Mesendoderm (in vitro differentiated cells): ENCODE results near the gene TWIST2.

Experiments used
- DNase-seq: peaks from one replicate; pipeline ENCODE4 v3.0.0; 2013
- H2AK5ac ChIP-seq: 2 replicates; pipeline ENCODE4 v1.6.1; 2013; ENCODE audit warnings: low read length, inconsistent platforms
- H2BK120ac ChIP-seq: 2 replicates; pipeline ENCODE4 v1.6.1; 2013; ENCODE audit warnings: low read depth, mild to moderate bottlenecking, low read length, moderate library complexity, mixed read lengths
- H2BK15ac ChIP-seq: replicated peaks from 2 replicates; pipeline ENCODE4 v1.6.1; 2013; ENCODE audit warnings: low read depth, mild to moderate bottlenecking, moderate library complexity
- H2BK5ac ChIP-seq: 2 replicates; pipeline ENCODE4 v1.6.1; 2013; ENCODE audit warnings: low read length, inconsistent platforms
- H3K18ac ChIP-seq: 2 replicates; pipeline ENCODE4 v1.6.1; 2013; ENCODE audit warnings: mild to moderate bottlenecking, low read length, mixed read lengths
- H3K23ac ChIP-seq: one replicate; pipeline ENCODE4 v1.6.1; 2013; ENCODE audit warnings: low read length
- H3K27ac ChIP-seq: 2 replicates; pipeline ENCODE4 v1.5.1; 2013; ENCODE audit warnings: low read depth, mild to moderate bottlenecking, inconsistent platforms, low read length, moderate library complexity
- H3K27me3 ChIP-seq: 2 replicates; pipeline ENCODE4 v1.6.1; 2013; ENCODE audit warnings: low read length, control low read depth, mild to moderate bottlenecking, inconsistent platforms; ENCODE audit not compliant: insufficient read depth, poor library complexity
- H3K36me3 ChIP-seq: 2 replicates; pipeline ENCODE4 v1.6.1; 2013; ENCODE audit warnings: low read length, inconsistent platforms; ENCODE audit not compliant: control insufficient read depth, insufficient read depth
- H3K4ac ChIP-seq: one replicate; pipeline ENCODE4 v1.6.1; 2013; ENCODE audit warnings: low read depth, mild to moderate bottlenecking, low read length, moderate library complexity
- H3K4me1 ChIP-seq: 2 replicates; pipeline ENCODE4 v1.6.1; 2013; ENCODE audit warnings: low read depth, low read length, inconsistent platforms; ENCODE audit not compliant: control insufficient read depth
- H3K4me2 ChIP-seq: 2 replicates; pipeline ENCODE4 v1.6.1; 2013; ENCODE audit warnings: low read length
- H3K4me3 ChIP-seq: 2 replicates; pipeline ENCODE4 v1.5.1; 2013; ENCODE audit warnings: mild to moderate bottlenecking, low read length
- H3K56ac ChIP-seq: one replicate; pipeline ENCODE4 v1.6.1; 2013; ENCODE audit warnings: low read length
- H3K79me1 ChIP-seq: 2 replicates; pipeline ENCODE4 v1.6.1; 2013; ENCODE audit warnings: low read length, inconsistent platforms
- H3K79me2 ChIP-seq: 2 replicates; pipeline ENCODE4 v1.6.1; 2013; ENCODE audit warnings: mild to moderate bottlenecking, low read length; ENCODE audit not compliant: control insufficient read depth, insufficient read depth
- H3K9ac ChIP-seq: 2 replicates; pipeline ENCODE4 v1.6.1; 2013; ENCODE audit warnings: low read length, inconsistent platforms
- H4K5ac ChIP-seq: one replicate; pipeline ENCODE4 v1.6.1; 2013; ENCODE audit warnings: low read length
- H4K8ac ChIP-seq: one replicate; pipeline ENCODE4 v1.6.1; 2013; ENCODE audit warnings: low read depth, mild to moderate bottlenecking, control low read depth, low read length, moderate library complexity
- WGBS: extraction: QIAGEN DNeasy Blood & Tissue Kit; methylation state at CpG from one replicate; pipeline ENCODE4 v1.1.7; 2013; ENCODE audit warnings: low lambda C conversion rate, missing lambda C conversion rate; ENCODE audit not compliant: insufficient coverage; ENCODE audit errors: extremely low coverage; 5-methylcytosine and 5-hydroxymethylcytosine counted together

The TWIST2 gene

GRCh38 chr2:238881353-238882081, 33.6 kb downstream of the TWIST2 start:
- Histone ChIP-seq H3K4me3 (no peak overlapping the region), H3K4me1 (no peaks in the 10 kb centered on the region), H3K23ac (no peak overlapping the region), H3K18ac (no peak overlapping the region), H4K5ac (no peak overlapping the region), H2BK5ac (no peak overlapping the region), H3K79me2 (no peaks in the 10 kb centered on the region), H4K8ac (no peak overlapping the region), H3K9ac (no peak overlapping the region), H3K4me2 (no peak overlapping the region), H3K56ac (no peak overlapping the region), H3K27ac (no peak overlapping the region), H2AK5ac (no peak overlapping the region), H3K27me3 (no peaks in the 10 kb centered on the region), H3K36me3 (no peaks in the 10 kb centered on the region), H3K4ac (no peak overlapping the region), H2BK15ac (no peak overlapping the region), H2BK120ac (no peak overlapping the region), H3K79me1 (no peaks in the 10 kb centered on the region)
- DNase-seq: no peak
- WGBS: 100% methylated on average over 2 of the region's 7 CpGs

- Histone ChIP-seq H3K56ac (no peak overlapping the region), H3K27me3 (no peaks in the 10 kb centered on the region), H3K4me1 (no peaks in the 10 kb centered on the region), H3K4me3 (no peak overlapping the region), H3K4ac (no peak overlapping the region), H3K27ac (no peak overlapping the region), H2BK5ac (no peak overlapping the region), H4K5ac (no peak overlapping the region), H3K4me2 (no peak overlapping the region), H3K18ac (no peak overlapping the region), H3K36me3 (no peaks in the 10 kb centered on the region), H2BK15ac (no peak overlapping the region), H3K23ac (no peak overlapping the region), H4K8ac (no peak overlapping the region), H2BK120ac (no peak overlapping the region), H3K79me2 (no peaks in the 10 kb centered on the region), H3K9ac (no peak overlapping the region), H3K79me1 (no peaks in the 10 kb centered on the region), H2AK5ac (no peak overlapping the region)
- no CpG with 5 or more reads among the region's 6 CpGs for WGBS
- DNase-seq: no peak
Observed at GRCh38 chr2:238882082-238882755, 34.3 kb downstream of the TWIST2 start.

- Histone ChIP-seq H3K4me2 (no peak overlapping the region), H4K5ac (no peak overlapping the region), H3K4me1 (no peaks in the 10 kb centered on the region), H3K4ac (no peak overlapping the region), H2BK5ac (no peak overlapping the region), H4K8ac (no peak overlapping the region), H3K23ac (no peak overlapping the region), H3K27ac (no peak overlapping the region), H3K18ac (no peak overlapping the region), H3K79me2 (no peaks in the 10 kb centered on the region), H3K9ac (no peak overlapping the region), H3K4me3 (no peak overlapping the region), H3K79me1 (no peaks in the 10 kb centered on the region), H2BK120ac (no peak overlapping the region), H3K56ac (no peak overlapping the region), H2AK5ac (no peak overlapping the region), H2BK15ac (no peak overlapping the region), H3K36me3 (no peaks in the 10 kb centered on the region), H3K27me3 (no peaks in the 10 kb centered on the region)
- WGBS: no CpG with 5 or more reads among the region's 9 CpGs
- DNase-seq: no peak
Observed at GRCh38 chr2:238883421-238883901, 35.6 kb downstream of the TWIST2 start.

- no peaks in the 10 kb centered on the region for H3K27me3 ChIP-seq
- no peaks in the 10 kb centered on the region for H3K4me1 ChIP-seq
- no peak overlapping the region for H3K4me2 ChIP-seq
- WGBS: no CpG with 5 or more reads among the region's 19 CpGs
- H2BK15ac ChIP-seq: no peak overlapping the region
- no peaks in the 10 kb centered on the region for H3K79me1 ChIP-seq
- no peak overlapping the region for H2BK120ac ChIP-seq
- H3K4me3 ChIP-seq: no peak overlapping the region
- H3K4ac ChIP-seq: no peak overlapping the region
- no peak for DNase-seq
- no peak overlapping the region for H3K18ac ChIP-seq
- no peaks in the 10 kb centered on the region for H3K36me3 ChIP-seq
- no peak overlapping the region for H2BK5ac ChIP-seq
- H3K27ac ChIP-seq: no peak overlapping the region
- H3K9ac ChIP-seq: no peak overlapping the region
- no peaks in the 10 kb centered on the region for H3K79me2 ChIP-seq
- no peak overlapping the region for H3K56ac ChIP-seq
- H4K5ac ChIP-seq: no peak overlapping the region
- H2AK5ac ChIP-seq: no peak overlapping the region
- H3K23ac ChIP-seq: no peak overlapping the region
- H4K8ac ChIP-seq: no peak overlapping the region
Observed at GRCh38 chr2:238884122-238884811, 36.4 kb downstream of the TWIST2 start.

GRCh38 chr2:238884812-238885408, 37.0 kb downstream of the TWIST2 start:
- no peaks in the 10 kb centered on the region for H3K79me1 ChIP-seq
- H2BK5ac ChIP-seq: no peak overlapping the region

More at GRCh38 chr2:238884812-238885408, 37.0 kb downstream of the TWIST2 start:
- Histone ChIP-seq H2BK120ac (no peak overlapping the region), H3K9ac (no peak overlapping the region), H4K5ac (no peak overlapping the region), H3K18ac (no peak overlapping the region), H4K8ac (no peak overlapping the region), H3K4me1 (no peaks in the 10 kb centered on the region), H3K56ac (no peak overlapping the region), H3K23ac (no peak overlapping the region), H3K36me3 (no peaks in the 10 kb centered on the region), H3K4me2 (no peak overlapping the region), H3K4me3 (no peak overlapping the region), H3K4ac (no peak overlapping the region), H3K27me3 (no peaks in the 10 kb centered on the region), H2AK5ac (no peak overlapping the region), H2BK15ac (no peak overlapping the region), H3K27ac (no peak overlapping the region), H3K79me2 (no peaks in the 10 kb centered on the region)
- no peak for DNase-seq
- WGBS: no CpG with 5 or more reads among the region's 14 CpGs
